ENCODE data around the gene CAPN11. TPM values are rescaled to one million over a fixed set of nuclear protein-coding genes. Genes with fewer than 3 reads are reported as not detected.

The CAPN11 gene
- total RNA-seq, 1 experiment from 2014 or later, result not detected

GRCh38 chr6:44169886-44170570 is 11.4 kb downstream of the CAPN11 start:
- ChIA-PET POLR2A (ENCODE audit: unreplicated experiment) (no interaction called here), CTCF (no interaction called here)
- intact Hi-C loops (cut with micrococcal nuclease), result no loop called here
- no peaks in the 10 kb centered on the region for H3K9me3 ChIP-seq (ENCODE audit: low read length)
- no peak overlapping the region for H3K4me2 ChIP-seq (ENCODE audit: low read length)
- H2AFZ ChIP-seq (ENCODE audit: low read length), result no peak overlapping the region
- no peaks in the 10 kb centered on the region for H3F3A ChIP-seq (ENCODE audit: low read length, unreplicated experiment)
- H4K20me1 ChIP-seq (ENCODE audit: low read length), result no peaks in the 10 kb centered on the region
- no peak for DNase-seq
- BruUV-seq (replicated peaks), result no TSS peak
- H3K4me3 ChIP-seq (ENCODE audit: low read length), result no peak overlapping the region
- H3K27ac ChIP-seq (ENCODE audit: low read length), result no peak overlapping the region
- H3K36me3 ChIP-seq (ENCODE audit: low read depth, low read length), result no peaks in the 10 kb centered on the region
- H3K4me1 ChIP-seq (ENCODE audit: insufficient read depth, low read length), result no peaks in the 10 kb centered on the region
- no peaks in the 10 kb centered on the region for H3K27me3 ChIP-seq (ENCODE audit: low read length)
- H3K9ac ChIP-seq (ENCODE audit: low read length), result no peak overlapping the region
- H3K9me2 ChIP-seq (replicated peaks; ENCODE audit: low read length), result no peaks in the 10 kb centered on the region
- TF ChIP-seq EZH2 (IDR thresholded peaks at IDR 0.05; ENCODE audit: low read length, unreplicated experiment) (no peak), CTCF (conservative IDR thresholded peaks at IDR 0.05; ENCODE audit: low read depth, low read length) (no peak), EZH2phosphoT487 (IDR thresholded peaks at IDR 0.05; ENCODE audit: borderline replicate concordance, low read length) (no peak)
- no peaks in the 10 kb centered on the region for H3K79me2 ChIP-seq (ENCODE audit: low read length)
- no peak for ATAC-seq

- ChIA-PET CTCF (interaction anchor here (0.5 to 1.0 kb wide), 3 partner anchors 31 to 467 kb away, joined by 3 to 4 read pairs (median 3); no protein-coding TSS in a partner anchor), POLR2A (ENCODE audit: unreplicated experiment) (no interaction called here)
- TF ChIP-seq EZH2phosphoT487 (IDR thresholded peaks at IDR 0.05; ENCODE audit: borderline replicate concordance, low read length) (no peak), CTCF (conservative IDR thresholded peaks at IDR 0.05; ENCODE audit: low read depth, low read length) (no peak), EZH2 (IDR thresholded peaks at IDR 0.05; ENCODE audit: low read length, unreplicated experiment) (no peak)
- Histone ChIP-seq H3K4me1 (ENCODE audit: insufficient read depth, low read length) (no peaks in the 10 kb centered on the region), H3K79me2 (ENCODE audit: low read length) (no peaks in the 10 kb centered on the region), H3K9me3 (ENCODE audit: low read length) (no peaks in the 10 kb centered on the region), H3K9ac (ENCODE audit: low read length) (no peak overlapping the region), H3K9me2 (replicated peaks; ENCODE audit: low read length) (no peaks in the 10 kb centered on the region), H3K27ac (ENCODE audit: low read length) (no peak overlapping the region), H3K4me3 (ENCODE audit: low read length) (no peak overlapping the region), H3K4me2 (ENCODE audit: low read length) (no peak overlapping the region), H4K20me1 (ENCODE audit: low read length) (no peaks in the 10 kb centered on the region), H3K36me3 (ENCODE audit: low read depth, low read length) (no peaks in the 10 kb centered on the region), H3K27me3 (ENCODE audit: low read length) (no peaks in the 10 kb centered on the region), H2AFZ (ENCODE audit: low read length) (no peak overlapping the region), H3F3A (ENCODE audit: low read length, unreplicated experiment) (no peaks in the 10 kb centered on the region)
- no TSS peak for BruUV-seq (replicated peaks)
- intact Hi-C loops (cut with micrococcal nuclease), result loop anchor here (1.0 to 2.0 kb wide), 3 partner anchors 62 to 167 kb away; partner anchors contain the start of gene SLC35B2
- DNase-seq (no peak), ATAC-seq (no peak)
Observed at GRCh38 chr6:44171899-44172546, 13.4 kb downstream of the CAPN11 start.
